HEK293 (cell line): Measurements from ENCODE around the gene ARFGAP1.
A peak's percentile ranks its signal among the peaks of the same experiment; 100 is the strongest.

Experiments
- CTCF ChIA-PET: fragments of 350-600 bp; formaldehyde crosslinking; extraction: SDS; loops from one replicate; lab custom pipeline; 2021; ENCODE audit warnings: antibody characterized with exemption; lab: Yijun Ruan, JAX
- POLR2A ChIA-PET: fragments of 300-600 bp; formaldehyde crosslinking; extraction: SDS; loops from one replicate; lab custom pipeline; 2020; ENCODE audit warnings: antibody characterized with exemption, inconsistent platforms; lab: Yijun Ruan, JAX
- H3K27ac ChIP-seq: fragments of 200-500 bp; sonication (Bioruptor generic); 2 replicates; pipeline ENCODE4 v1.5.1; 2014; ENCODE audit warnings: low read depth, low read length, control low read depth, inconsistent platforms; ENCODE audit errors: extremely low read depth
- H3K36me3 ChIP-seq, 2 experiments: fragments of 200-500 bp in 1 of 2; sonication (Bioruptor generic) in 1 of 2; 1 replicate in 1 of 2; 2 replicates in 1 of 2; pipeline ENCODE4 v1.5.1; 2014 to 2017; ENCODE audit warnings: inconsistent platforms in 2 of 2, low read length in 2 of 2; ENCODE audit not compliant: control insufficient read depth in 2 of 2, insufficient read depth in 1 of 2
- H3K4me1 ChIP-seq: fragments of 200-500 bp; sonication (Bioruptor generic); 2 replicates; pipeline ENCODE4 v1.5.1; 2014; ENCODE audit warnings: mild to moderate bottlenecking, low read length, inconsistent platforms; ENCODE audit not compliant: control insufficient read depth, insufficient read depth
- H3K4me3 ChIP-seq: 2 replicates; pipeline ENCODE4 v1.5.1; 2011; ENCODE audit warnings: low read depth, mild to moderate bottlenecking, control low read depth, low read length, moderate library complexity
- H3K9me3 ChIP-seq: fragments of 200-500 bp; sonication (Bioruptor generic); 2 replicates; pipeline ENCODE4 v1.5.1; 2014; ENCODE audit warnings: low read depth, low read length, inconsistent platforms; ENCODE audit not compliant: control insufficient read depth, insufficient read depth
- SCRT2 ChIP-seq: fragments of 450-650 bp; formaldehyde crosslinking; IDR thresholded peaks from 2 replicates; pipeline ENCODE4 v1.5.1; 2016; ENCODE audit warnings: missing biosample characterization, missing genetic modification characterization
- SETDB1 ChIP-seq: IDR thresholded peaks from one replicate; pipeline ENCODE4 v1.6.1; 2017; ENCODE audit warnings: mild to moderate bottlenecking, low read length, moderate library complexity, mixed read lengths; ENCODE audit not compliant: insufficient read length
- TCF7L2 ChIP-seq: IDR thresholded peaks from 2 replicates; pipeline ENCODE4 v1.6.1; 2011; ENCODE audit warnings: low read depth, mild to moderate bottlenecking, inconsistent platforms, low read length, moderate library complexity, borderline replicate concordance
- ZBTB20 ChIP-seq: fragments of 450-650 bp; formaldehyde crosslinking; IDR thresholded peaks from 2 replicates; pipeline ENCODE4 v1.5.1; 2016; ENCODE audit warnings: missing biosample characterization, missing genetic modification characterization
- ZFHX2 ChIP-seq: fragments of 450-650 bp; formaldehyde crosslinking; conservative IDR thresholded peaks from 2 replicates; pipeline ENCODE4 v1.5.1; 2016; ENCODE audit warnings: missing biosample characterization, missing genetic modification characterization
- ZIC2 ChIP-seq: fragments of 450-650 bp; formaldehyde crosslinking; IDR thresholded peaks from 2 replicates; pipeline ENCODE4 v1.5.1; 2016; ENCODE audit warnings: missing biosample characterization, missing genetic modification characterization
- ZNF121 ChIP-seq: fragments of 450-650 bp; formaldehyde crosslinking; IDR thresholded peaks from 2 replicates; pipeline ENCODE4 v1.5.1; 2016; ENCODE audit warnings: missing biosample characterization, missing genetic modification characterization
- ZNF132 ChIP-seq: fragments of 450-650 bp; formaldehyde crosslinking; IDR thresholded peaks from 2 replicates; pipeline ENCODE4 v1.5.1; 2017; ENCODE audit warnings: missing biosample characterization, missing genetic modification characterization, borderline replicate concordance
- ZNF248 ChIP-seq: fragments of 450-650 bp; formaldehyde crosslinking; IDR thresholded peaks from 2 replicates; pipeline ENCODE4 v1.5.1; 2017; ENCODE audit warnings: missing biosample characterization, missing genetic modification characterization
- ZNF274 ChIP-seq, 2 experiments: fragments of 200-500 bp in 1 of 2; fragments of 450-650 bp in 1 of 2; sonication (Bioruptor generic) in 1 of 2; formaldehyde crosslinking in 1 of 2; IDR thresholded peaks; 2 replicates each; pipeline versions ENCODE4 v1.5.1 to v1.6.1; 2014 to 2016; ENCODE audit warnings: borderline replicate concordance in 1 of 2, inconsistent platforms in 1 of 2, low read length in 1 of 2, missing biosample characterization in 1 of 2, missing genetic modification characterization in 1 of 2
- ZNF335 ChIP-seq: fragments of 450-650 bp; formaldehyde crosslinking; conservative IDR thresholded peaks from 2 replicates; pipeline ENCODE4 v1.5.1; 2016; ENCODE audit warnings: missing biosample characterization, missing genetic modification characterization
- ZNF341 ChIP-seq: fragments of 450-650 bp; formaldehyde crosslinking; IDR thresholded peaks from 2 replicates; pipeline ENCODE4; 2016; ENCODE audit warnings: low read depth, missing biosample characterization, missing genetic modification characterization
- ZNF391 ChIP-seq: fragments of 450-650 bp; formaldehyde crosslinking; IDR thresholded peaks from 2 replicates; pipeline ENCODE4 v1.5.1; 2016; ENCODE audit warnings: low read depth, missing biosample characterization, missing genetic modification characterization, borderline replicate concordance
- ZNF426 ChIP-seq: fragments of 450-650 bp; formaldehyde crosslinking; IDR thresholded peaks from 2 replicates; pipeline ENCODE4 v1.5.1; 2017; ENCODE audit warnings: missing biosample characterization, missing genetic modification characterization, mild to moderate bottlenecking, inconsistent platforms, moderate library complexity
- ZNF48 ChIP-seq: fragments of 450-650 bp; formaldehyde crosslinking; IDR thresholded peaks from 2 replicates; pipeline ENCODE4 v1.5.1; 2016; ENCODE audit warnings: missing biosample characterization, missing genetic modification characterization
- ZNF514 ChIP-seq: fragments of 450-650 bp; formaldehyde crosslinking; IDR thresholded peaks from 2 replicates; pipeline ENCODE4 v1.5.1; 2016; ENCODE audit warnings: missing biosample characterization, missing genetic modification characterization
- ZNF621 ChIP-seq: fragments of 450-650 bp; formaldehyde crosslinking; IDR thresholded peaks from 2 replicates; pipeline ENCODE4 v1.5.1; 2017; ENCODE audit warnings: missing biosample characterization, missing genetic modification characterization
- ZNF626 ChIP-seq: fragments of 450-650 bp; sonication (Bioruptor Pico); formaldehyde crosslinking; IDR thresholded peaks from 2 replicates; pipeline ENCODE4 v1.5.1; 2018; ENCODE audit warnings: missing biosample characterization, missing genetic modification characterization, inconsistent platforms
- ZNF677 ChIP-seq: fragments of 450-650 bp; IDR thresholded peaks from 2 replicates; pipeline ENCODE4 v1.5.0; 2018; ENCODE audit warnings: missing biosample characterization, mild to moderate bottlenecking, missing genetic modification characterization, moderate library complexity
- ZNF76 ChIP-seq: fragments of 450-650 bp; formaldehyde crosslinking; IDR thresholded peaks from 2 replicates; pipeline ENCODE4; 2016; ENCODE audit warnings: low read depth, missing biosample characterization, missing genetic modification characterization, borderline replicate concordance
- ZSCAN23 ChIP-seq: fragments of 450-650 bp; formaldehyde crosslinking; IDR thresholded peaks from 2 replicates; pipeline ENCODE4 v1.5.1; 2016; ENCODE audit warnings: missing biosample characterization, missing genetic modification characterization
- TF ChIP-seq, protein P1 (sequence below): fragments of 450-650 bp; formaldehyde crosslinking; IDR thresholded peaks from 2 replicates; pipeline ENCODE4 v1.5.1; 2016; ENCODE audit warnings: missing biosample characterization, missing genetic modification characterization
- TF ChIP-seq, protein P2 (sequence below): fragments of 450-650 bp; formaldehyde crosslinking; IDR thresholded peaks from 2 replicates; pipeline ENCODE4; 2016; ENCODE audit warnings: missing biosample characterization, missing genetic modification characterization
- TF ChIP-seq, protein P3 (sequence below): fragments of 450-650 bp; IDR thresholded peaks from 2 replicates; pipeline ENCODE4 v1.5.1; 2018; ENCODE audit warnings: missing biosample characterization, missing genetic modification characterization
- TF ChIP-seq, protein P4 (sequence below): fragments of 450-650 bp; formaldehyde crosslinking; IDR thresholded peaks from 2 replicates; pipeline ENCODE4 v1.5.1; 2016; ENCODE audit warnings: missing biosample characterization, missing genetic modification characterization
- TF ChIP-seq, protein P5 (sequence below): fragments of 450-650 bp; formaldehyde crosslinking; IDR thresholded peaks from 2 replicates; pipeline ENCODE4 v1.5.1; 2016; ENCODE audit warnings: missing biosample characterization, missing genetic modification characterization

The ARFGAP1 gene

DNA sequence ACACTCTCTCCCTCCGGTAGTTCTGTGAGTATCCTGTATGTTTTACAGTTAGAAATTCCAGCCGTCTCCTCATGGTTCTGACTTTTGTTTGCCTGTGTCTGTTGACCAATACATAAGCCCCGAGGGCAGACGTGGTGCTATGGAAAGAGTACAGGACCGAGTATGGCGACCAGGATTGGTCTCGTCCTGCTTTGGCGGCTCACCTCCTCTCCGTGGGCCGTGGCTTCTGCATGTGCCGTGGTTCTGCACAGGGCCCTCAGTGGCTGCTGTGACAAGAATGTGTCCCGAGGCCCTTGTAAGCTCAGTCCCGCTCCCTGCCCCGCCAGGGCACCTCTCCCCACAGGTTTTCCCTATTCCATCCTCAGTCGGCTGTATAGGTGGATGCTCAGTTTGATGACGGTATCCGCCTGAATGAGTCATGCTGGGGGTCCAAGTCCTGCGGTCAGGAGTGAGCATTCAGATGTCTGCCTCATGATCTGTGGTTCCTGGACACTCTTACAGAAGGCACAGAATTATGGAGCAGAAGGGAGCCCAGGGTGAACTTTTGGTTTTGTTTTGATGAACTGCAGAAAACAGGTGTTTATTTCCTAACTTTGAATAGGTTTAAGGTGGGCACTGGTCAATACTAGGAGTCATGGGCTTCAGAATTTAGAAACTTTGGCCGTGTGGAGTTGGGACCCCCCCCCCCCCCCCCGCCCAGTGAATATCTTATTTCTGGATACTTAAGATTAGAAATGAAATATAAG is 1.2 kb downstream of the ARFGAP1 start (continued):
- TF ChIP-seq ZFHX2 (no peak), ZSCAN23 (tag by site-specific recombination) (no peak), ZNF76 (tag by site-specific recombination) (0 out of 2 replicates have a peak, but pooled peaks have one; percentile 32), ZBTB20 (tag by site-specific recombination) (peak; percentile 94), TCF7L2 (no peak), ZNF677 (tag by site-specific recombination) (no peak), ZNF626 (no peak), ZNF621 (tag by site-specific recombination) (no peak), ZNF335 (tag by site-specific recombination) (peak; percentile 58), ZNF48 (tag by site-specific recombination) (no peak), ZNF426 (tag by site-specific recombination) (no peak), ZNF248 (tag by site-specific recombination) (no peak), ZNF132 (tag by site-specific recombination) (no peak), ZNF274 (IDR thresholded peaks at IDR 0.05; ENCODE audit: low read length) (no peak), ZNF274 (tag by site-specific recombination; IDR thresholded peaks at IDR 0.05; ENCODE audit: borderline replicate concordance) (no peak), SETDB1 (no peak), ZNF391 (tag by site-specific recombination) (peak; percentile 11; the same call in 1 of the 2 replicates), ZNF121 (tag by site-specific recombination) (no peak)
- TF ChIP-seq, protein P1, sequence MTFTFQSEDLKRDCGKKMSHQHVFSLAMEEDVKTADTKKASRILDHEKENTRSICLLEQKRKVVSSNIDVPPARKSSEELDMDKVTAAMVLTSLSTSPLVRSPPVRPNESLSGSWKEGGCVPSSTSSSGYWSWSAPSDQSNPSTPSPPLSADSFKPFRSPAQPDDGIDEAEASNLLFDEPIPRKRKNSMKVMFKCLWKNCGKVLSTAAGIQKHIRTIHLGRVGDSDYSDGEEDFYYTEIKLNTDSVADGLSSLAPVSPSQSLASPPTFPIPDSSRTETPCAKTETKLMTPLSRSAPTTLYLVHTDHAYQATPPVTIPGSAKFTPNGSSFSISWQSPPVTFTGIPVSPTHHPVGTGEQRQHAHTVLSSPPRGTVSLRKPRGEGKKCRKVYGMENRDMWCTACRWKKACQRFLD, result no peak
- TF ChIP-seq, protein P2, sequence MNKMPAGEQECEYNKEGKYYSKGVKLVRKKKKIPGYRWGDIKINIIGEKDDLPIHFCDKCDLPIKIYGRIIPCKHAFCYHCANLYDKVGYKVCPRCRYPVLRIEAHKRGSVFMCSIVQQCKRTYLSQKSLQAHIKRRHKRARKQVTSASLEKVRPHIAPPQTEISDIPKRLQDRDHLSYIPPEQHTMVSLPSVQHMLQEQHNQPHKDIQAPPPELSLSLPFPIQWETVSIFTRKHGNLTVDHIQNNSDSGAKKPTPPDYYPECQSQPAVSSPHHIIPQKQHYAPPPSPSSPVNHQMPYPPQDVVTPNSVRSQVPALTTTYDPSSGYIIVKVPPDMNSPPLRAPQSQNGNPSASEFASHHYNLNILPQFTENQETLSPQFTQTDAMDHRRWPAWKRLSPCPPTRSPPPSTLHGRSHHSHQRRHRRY, result no peak
- TF ChIP-seq, protein P3, sequence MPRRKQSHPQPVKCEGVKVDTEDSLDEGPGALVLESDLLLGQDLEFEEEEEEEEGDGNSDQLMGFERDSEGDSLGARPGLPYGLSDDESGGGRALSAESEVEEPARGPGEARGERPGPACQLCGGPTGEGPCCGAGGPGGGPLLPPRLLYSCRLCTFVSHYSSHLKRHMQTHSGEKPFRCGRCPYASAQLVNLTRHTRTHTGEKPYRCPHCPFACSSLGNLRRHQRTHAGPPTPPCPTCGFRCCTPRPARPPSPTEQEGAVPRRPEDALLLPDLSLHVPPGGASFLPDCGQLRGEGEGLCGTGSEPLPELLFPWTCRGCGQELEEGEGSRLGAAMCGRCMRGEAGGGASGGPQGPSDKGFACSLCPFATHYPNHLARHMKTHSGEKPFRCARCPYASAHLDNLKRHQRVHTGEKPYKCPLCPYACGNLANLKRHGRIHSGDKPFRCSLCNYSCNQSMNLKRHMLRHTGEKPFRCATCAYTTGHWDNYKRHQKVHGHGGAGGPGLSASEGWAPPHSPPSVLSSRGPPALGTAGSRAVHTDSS (tag by site-specific recombination), result no peak

DNA sequence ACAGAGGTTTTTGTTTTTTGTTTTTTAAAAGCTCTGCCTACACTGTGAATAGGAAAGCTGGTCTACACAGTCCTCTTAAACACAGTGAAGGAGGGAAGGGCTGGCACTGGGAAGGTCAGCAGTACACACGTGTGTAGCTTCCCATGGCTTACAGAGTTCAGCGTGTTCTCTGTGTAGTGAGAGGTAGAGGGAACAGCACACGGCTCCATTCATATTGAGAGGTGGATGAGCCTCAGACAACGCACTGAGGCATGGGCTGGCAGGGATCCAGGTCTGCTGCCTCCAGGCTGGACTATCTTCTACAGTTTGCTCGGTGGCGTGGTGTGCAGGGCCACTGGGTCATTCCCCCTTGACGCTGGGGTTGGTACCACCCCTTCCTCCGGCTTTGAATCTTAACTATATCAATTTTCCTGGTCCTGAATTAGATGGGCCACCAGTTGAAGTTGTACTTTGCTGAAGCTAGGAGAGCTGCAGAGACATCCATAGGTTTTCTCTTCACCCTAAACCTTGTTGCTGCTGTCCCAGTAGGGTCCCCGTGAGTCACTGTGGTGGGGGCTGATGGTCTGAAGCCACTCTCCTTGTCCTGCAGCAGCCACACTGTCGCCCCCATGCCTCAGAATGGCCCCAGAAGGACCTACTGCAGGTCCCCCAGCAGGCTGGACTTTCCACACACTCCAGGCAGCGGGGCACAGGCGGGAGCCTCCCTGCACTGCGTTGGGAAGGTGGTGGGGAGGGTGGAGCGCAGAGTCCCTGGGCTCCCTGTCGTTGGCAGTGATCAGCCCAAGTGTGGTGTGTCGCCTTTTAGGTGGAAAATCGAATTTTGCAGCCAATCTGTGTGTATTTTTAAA is 2.0 kb downstream of the ARFGAP1 start:
- CTCF ChIA-PET, result interaction anchor here (0.6 to 2.1 kb wide), 3 partner anchors 50 to 149 kb away, joined by 3 to 11 read pairs (median 4); no protein-coding TSS in a partner anchor
- H3K4me3 ChIP-seq, result no peak overlapping the region

More for the DNA sequence above, 2.0 kb downstream of the ARFGAP1 start:
- Histone ChIP-seq H3K9me3 (no peaks in the 10 kb centered on the region), H3K36me3 (peaks cover 3 to 51% of the 10 kb centered on the region in 2 experiments; a peak in 2 of 3 replicates), H3K27ac (no peak overlapping the region), H3K4me1 (no peaks in the 10 kb centered on the region)
- TF ChIP-seq ZNF514 (tag by site-specific recombination) (no peak), SCRT2 (tag by site-specific recombination) (peak; percentile 68), ZIC2 (tag by site-specific recombination) (peak; percentile 68), ZNF341 (peak; percentile 78)
- TF ChIP-seq, protein P4, sequence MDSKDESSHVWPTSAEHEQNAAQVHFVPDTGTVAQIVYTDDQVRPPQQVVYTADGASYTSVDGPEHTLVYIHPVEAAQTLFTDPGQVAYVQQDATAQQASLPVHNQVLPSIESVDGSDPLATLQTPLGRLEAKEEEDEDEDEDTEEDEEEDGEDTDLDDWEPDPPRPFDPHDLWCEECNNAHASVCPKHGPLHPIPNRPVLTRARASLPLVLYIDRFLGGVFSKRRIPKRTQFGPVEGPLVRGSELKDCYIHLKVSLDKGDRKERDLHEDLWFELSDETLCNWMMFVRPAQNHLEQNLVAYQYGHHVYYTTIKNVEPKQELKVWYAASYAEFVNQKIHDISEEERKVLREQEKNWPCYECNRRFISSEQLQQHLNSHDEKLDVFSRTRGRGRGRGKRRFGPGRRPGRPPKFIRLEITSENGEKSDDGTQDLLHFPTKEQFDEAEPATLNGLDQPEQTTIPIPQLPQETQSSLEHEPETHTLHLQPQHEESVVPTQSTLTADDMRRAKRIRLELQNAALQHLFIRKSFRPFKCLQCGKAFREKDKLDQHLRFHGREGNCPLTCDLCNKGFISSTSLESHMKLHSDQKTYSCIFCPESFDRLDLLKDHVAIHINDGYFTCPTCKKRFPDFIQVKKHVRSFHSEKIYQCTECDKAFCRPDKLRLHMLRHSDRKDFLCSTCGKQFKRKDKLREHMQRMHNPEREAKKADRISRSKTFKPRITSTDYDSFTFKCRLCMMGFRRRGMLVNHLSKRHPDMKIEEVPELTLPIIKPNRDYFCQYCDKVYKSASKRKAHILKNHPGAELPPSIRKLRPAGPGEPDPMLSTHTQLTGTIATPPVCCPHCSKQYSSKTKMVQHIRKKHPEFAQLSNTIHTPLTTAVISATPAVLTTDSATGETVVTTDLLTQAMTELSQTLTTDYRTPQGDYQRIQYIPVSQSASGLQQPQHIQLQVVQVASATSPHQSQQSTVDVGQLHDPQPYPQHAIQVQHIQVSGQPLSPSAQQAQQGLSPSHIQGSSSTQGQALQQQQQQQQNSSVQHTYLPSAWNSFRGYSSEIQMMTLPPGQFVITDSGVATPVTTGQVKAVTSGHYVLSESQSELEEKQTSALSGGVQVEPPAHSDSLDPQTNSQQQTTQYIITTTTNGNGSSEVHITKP (tag by site-specific recombination), result peak; percentile 56; the same call in 1 of the 2 replicates
- TF ChIP-seq, protein P5, sequence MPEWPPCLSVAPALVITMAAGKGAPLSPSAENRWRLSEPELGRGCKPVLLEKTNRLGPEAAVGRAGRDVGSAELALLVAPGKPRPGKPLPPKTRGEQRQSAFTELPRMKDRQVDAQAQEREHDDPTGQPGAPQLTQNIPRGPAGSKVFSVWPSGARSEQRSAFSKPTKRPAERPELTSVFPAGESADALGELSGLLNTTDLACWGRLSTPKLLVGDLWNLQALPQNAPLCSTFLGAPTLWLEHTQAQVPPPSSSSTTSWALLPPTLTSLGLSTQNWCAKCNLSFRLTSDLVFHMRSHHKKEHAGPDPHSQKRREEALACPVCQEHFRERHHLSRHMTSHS (tag by site-specific recombination), result no peak
- POLR2A ChIA-PET, result interaction anchor here (2.9 kb wide), 1 partner anchor 50 kb away, joined by 26 read pairs; no protein-coding TSS in a partner anchor
